Embryonic facial prominence (tissue), 1 donor: Measurements from ENCODE around the gene LRRC28.
"Not testable (repeated sequence)": the region's sequence is repeated elsewhere in the genome, so short reads cannot be mapped to it uniquely, and the experiment has no call there.

Source experiments
- DNase-seq: peaks from one replicate; pipeline ENCODE4 v3.0.0-alpha.2; 2016; ENCODE audit errors: extremely low spot score

Gene LRRC28

DNA sequence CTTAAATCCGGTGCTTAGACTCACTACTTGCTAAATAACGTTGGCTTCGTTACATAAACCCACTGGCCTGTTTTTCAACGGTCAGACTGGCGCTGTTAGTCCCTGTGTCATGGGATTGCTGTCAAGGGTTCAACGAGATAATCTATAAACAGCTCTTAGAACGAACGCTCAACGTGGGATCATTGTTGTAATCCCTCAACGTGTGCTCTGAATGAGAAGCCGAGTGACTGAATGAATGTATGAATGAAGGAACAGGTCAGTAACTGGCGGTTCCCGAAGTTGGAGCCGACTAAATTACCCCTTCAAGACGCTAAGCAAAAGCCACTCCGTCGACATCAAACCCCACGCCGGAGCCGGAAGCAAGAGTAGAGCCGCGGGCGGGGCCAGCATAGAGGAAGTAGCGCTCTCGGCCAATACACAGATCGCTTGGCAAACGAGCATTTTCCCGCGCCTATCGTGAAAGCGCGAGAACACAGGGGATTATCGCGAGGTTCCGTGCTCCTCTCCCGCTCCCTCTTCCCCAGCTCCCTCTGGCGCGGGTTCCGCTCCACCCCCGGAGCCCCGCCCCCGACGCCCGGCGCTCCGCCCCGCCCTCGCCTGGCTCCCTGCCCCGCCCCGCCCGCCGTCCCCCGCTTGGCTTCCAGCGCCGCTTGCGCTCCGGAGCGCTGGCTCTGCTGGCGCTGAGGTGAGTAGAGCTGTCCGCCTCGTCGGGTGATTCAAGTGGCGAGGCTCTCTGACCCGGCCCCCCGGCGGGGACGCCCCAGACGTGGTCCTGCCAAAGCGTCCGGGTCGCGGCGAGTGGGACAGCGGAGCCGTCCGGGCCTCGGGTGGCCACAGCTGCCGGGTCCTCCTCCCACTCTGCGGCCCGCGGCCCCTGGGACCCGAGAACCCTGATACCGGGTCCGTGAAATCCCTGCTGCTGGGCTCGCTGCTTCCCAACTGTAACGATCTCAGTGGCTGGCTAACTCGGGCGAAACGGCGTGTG, at the start of gene LRRC28:
LRRC28 (plus strand) TSS at position 625 of the 985 bp plus-strand sequence. CDS start 4,477 bp downstream, outside the sequence.
- peak; percentile 99 for DNase-seq

DNA sequence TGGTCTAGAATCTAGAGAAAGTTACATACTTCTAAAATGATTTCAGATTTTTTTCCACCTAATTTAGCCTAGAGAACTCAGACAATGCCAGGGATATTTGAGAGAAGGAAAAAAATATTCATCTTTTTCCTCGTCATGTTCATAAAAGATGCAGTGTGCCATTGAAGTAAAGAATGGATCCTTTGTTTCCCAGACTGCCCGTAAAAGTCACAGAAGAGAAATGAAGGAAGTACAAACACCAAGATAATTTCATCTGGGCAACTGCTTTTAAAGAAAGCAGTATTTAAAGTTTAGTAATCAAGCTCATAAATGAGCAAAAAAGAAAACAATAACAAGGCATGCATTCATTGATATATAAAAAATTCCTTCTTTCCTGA, 49.1 kb upstream of the LRRC28 start:
- no peak for DNase-seq

DNA sequence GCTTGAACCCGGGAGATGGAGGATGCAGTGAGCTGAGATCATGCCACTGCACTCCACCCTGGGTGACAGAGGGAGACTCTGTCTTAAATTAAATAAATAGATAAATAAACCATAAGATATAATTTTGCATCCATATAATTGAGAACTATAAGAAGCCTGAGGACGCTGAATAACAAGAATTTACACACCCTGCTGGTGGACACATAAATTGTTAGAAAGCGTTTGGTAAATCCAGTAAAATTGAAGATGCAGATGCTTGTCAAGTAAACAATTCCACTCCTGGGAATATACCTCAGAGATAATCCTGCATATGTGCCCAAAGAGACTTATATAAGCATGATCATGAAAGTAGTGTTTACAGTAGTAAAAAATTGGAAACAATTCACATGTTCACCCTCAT, 43.6 kb upstream of the LRRC28 start:
- no peak for DNase-seq

DNA sequence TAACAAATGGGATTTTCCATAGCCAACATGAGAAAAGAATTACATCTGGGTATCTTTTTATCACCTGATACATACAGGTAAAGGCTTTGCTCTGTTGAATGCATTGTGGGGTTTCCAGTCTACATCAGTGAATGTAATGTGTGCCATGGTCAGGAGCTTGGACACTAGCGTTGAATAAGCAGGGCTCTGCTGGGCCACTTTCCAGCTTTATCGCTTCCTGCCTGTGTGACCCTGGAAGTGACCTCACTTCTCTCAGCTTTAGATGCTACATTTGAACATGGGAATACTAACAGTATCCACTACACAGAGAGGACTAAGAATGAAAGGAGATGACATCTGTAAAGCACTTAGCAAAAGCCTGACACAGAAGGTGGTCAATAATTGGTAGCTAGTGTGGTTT, 42.0 kb upstream of the LRRC28 start:
- no peak for DNase-seq

DNA sequence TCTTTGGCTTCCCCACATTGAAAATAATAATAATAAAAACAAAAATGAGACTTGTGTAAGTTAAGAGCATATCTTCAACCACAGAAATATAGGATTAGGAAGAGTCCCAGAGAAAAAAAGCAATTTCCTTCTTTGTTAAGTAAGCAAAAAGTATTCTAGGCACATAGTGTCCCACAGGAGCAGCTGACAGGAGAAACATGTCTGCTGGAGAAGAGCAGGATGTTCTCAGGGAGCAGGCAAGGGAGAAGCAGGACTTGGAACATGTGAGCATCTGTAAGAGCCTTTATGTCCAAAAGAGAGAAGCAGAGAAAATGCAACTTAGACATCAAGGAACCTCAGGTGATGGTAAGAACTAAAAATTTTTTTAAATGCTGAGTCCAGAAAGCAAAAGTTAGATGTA, 40.9 kb upstream of the LRRC28 start:
- no peak for DNase-seq

DNA sequence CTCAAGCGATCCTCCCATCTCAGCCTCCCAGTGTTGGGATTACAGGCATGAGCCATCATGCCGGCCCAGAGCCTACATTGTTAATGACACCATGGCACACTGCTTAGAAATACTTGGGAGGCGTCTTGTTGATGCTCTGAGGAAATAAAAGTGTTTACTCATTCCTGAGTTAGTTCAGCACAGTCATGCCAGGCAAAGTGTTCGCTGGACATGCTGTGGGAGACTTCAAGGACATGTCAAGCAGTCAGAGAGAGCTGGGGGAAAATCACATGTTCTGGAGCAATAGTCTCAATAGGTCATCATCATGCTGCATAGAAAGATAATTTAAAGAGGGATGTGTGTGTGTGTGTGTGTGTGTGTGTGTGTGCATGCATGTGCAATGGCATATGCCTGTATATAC, 39.4 kb upstream of the LRRC28 start:
- no peak for DNase-seq

DNA sequence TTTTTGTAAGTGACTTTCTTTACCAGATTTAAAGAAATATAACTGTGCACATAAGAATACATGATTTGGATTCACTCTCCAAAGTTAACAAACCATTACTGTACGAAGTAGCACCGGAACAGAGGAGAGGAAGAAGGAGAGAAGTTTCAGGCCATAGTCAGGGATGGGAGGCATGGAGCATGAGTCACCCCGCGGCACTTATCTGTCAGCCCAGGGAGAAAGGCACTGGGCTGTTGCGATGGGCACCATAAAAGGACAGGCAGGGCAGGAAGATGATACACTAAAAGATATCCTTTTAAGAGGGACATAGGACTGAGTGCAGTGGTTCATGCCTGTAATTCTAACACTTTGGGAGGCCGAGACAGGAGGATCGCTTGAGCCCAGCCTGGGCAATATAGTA, 38.9 kb upstream of the LRRC28 start:
- DNase-seq = no peak

DNA sequence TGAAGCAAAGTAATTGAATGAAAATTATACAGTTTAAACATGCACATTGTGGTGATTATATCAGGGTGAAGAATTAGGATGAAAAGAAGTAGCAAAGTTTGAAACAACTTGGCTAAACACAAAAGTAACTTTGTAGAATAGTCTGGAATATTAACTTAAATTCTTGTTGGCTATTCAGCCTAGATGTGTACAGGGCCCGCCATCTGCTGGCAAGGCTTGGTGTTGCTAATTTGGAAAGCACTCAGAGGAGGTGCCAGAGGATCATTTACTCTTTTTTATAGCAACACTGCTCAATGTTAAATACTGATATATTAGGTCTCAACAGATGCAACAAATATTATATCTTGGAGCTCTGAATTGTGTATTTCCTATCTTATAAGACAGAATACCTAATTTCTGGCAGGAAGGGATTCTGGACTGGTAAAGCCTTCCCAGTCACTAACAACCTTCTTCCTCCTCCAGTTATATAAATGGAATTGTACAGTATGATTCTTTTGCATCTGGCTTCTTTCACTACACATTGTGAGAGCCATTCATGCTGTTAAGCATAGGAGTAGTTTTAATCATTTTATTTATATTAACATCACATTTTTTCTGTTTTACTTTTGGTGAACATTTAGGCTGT, 38.0 kb upstream of the LRRC28 start:
- peak; percentile 50 for DNase-seq

DNA sequence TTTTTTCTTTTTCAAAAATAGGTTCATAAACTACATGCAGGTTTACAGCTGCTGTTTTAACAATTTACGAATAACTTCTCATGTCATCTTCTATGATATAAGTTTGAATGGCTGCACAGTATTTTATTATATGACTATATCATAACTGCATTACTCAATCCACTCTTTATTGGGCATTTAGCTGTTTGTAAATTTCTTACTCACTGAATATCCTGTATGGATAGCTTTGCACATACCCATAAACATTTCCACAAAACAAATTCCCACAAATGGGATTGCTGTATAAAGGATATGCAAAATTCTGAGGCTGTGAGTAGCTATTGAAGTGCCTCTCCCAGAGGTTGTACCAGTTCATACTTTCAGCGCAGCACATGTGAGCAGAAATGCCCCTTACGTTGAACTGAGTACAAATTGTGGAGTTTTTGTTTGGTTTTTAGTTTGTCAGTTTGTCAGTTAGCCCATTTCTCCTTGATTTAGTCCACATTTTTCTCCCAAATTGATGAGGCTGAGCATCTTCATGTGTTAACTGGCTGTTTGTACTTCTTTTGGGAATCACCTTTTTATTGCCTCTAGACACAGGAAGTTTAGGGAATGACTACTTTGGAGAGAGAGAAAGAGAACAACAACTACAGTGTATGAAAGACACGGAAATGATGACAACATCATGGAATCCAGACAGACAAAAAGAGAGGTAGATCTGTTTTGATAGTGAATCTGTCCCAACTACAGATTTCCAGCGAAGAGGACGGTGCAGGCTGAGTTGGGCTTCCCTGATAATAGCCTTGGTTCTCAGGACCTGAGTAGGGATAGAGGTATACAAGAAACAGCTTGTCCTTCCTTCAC, 26.7 kb upstream of the LRRC28 start:
- no peak for DNase-seq

DNA sequence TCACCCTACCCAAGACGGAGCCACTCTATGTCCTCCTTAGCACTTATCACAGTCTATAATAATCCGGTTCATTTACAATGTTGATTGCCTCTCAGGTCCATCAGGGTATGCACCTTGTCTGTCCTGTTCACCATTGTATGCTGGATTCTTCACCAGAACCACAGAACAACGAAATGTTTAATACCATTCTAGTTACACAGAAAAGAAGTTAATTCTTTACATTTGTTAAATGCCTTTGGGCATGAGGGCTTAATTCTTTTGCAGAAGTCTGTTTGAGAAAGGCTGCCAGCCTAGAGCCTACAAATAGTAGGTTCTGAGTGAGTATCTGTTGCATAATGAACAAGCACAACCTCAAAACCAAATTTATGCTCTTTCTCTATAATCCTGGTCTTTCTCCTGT, 24.5 kb upstream of the LRRC28 start:
- no peak for DNase-seq

DNA sequence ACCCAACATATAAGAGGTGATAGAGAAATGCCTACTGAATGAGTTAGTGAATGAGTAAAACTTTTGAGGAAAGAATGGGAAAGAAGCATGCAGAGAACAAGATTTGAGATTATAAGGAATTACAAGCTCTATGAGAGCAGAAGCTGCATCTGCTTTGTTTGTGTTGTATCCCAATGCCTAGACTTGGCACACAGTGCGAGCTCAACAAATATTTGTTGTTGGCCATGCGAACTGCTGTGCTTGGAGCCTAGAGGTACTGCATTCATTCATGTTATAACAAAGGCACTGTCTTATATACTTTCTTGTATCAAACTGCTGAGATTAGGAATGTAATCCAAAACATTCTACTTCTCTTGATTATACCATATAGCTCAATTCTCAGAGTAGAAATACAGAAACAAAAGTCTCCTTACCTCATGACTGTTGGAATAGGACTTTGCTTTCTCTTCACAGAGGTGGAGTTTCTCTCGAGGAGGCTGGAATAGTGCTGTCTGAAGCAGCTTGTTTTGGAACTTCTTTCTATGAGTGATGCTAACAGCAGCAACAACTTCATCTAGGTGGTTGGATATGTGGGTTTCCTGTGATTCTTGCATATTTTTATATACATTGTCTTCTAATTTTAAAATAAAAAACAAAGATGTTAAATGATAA, 23.0 kb upstream of the LRRC28 start:
- no peak for DNase-seq

DNA sequence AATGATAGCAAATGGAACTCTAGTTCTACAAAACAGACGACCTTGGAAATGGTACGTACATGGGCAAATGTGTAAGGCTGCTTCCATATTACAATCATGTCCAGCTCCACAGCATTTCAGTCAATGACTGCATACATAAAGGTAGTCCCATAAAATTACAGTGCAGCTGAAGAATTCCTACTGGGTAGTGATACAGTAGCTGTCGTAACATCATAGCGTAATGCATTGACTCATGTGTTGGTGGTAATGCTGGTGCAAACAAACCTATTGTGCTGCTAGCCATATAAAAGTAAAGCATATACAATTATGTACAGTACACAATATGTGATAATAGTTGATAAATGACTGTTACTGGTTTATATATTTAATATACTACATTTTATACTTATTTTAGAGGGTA, 20.4 kb upstream of the LRRC28 start:
- DNase-seq = no peak

DNA sequence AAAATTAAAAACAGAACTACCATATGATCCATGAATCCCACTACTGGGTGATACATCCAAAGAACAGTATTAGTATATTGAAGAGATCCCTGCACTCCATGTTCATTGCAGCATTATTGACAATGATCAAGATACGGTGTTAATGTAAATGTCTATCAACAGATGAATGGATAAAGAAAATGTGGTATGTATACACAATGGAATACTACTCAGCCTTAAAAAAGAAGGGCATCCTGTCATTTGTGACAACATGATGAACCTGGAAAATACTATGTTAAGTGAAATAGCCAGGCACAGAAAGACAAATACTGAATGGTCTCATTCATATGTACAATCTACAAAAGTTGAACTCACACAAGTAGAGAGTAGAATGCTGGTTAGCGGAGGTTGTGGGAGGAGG, 18.5 kb upstream of the LRRC28 start:
- DNase-seq = no peak

DNA sequence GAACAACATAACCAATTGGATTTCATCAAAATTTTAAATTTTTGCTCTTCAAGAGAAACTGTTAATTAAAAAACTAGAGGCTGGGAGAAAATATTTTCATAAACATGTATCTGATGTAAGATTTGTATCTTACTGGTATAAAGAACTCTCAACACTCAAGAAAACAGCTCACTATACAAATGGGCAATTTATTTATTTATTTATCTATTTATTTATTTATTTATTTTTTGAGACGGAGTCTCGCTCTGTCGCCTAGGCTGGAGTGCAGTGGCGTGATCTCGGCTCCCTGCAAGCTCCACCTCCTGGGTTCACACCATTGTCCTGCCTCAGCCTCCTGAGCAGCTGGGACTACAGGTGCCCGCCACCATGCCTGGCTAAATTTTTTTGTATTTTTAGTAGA, 17.1 kb upstream of the LRRC28 start:
- not testable (repeated sequence) for DNase-seq

DNA sequence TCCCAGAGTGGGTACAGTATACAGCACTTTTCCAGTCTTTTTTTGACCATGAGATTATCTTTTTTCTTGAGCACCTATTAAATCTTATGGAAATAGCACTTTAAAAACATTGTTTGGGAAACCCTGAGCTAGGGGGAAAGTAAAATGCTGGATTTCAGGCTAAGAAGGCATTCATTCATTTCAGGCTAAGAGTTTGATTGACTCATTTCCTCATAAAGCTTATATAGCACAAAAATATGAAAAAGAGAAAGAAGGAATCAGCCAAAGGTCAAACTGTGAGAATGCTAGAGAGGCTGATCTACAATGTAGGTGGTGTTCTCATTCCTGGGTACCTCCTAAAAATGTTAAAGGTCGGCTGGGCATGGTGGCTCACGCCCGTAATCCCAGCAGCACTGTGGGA, 12.4 kb upstream of the LRRC28 start:
- DNase-seq = no peak

DNA sequence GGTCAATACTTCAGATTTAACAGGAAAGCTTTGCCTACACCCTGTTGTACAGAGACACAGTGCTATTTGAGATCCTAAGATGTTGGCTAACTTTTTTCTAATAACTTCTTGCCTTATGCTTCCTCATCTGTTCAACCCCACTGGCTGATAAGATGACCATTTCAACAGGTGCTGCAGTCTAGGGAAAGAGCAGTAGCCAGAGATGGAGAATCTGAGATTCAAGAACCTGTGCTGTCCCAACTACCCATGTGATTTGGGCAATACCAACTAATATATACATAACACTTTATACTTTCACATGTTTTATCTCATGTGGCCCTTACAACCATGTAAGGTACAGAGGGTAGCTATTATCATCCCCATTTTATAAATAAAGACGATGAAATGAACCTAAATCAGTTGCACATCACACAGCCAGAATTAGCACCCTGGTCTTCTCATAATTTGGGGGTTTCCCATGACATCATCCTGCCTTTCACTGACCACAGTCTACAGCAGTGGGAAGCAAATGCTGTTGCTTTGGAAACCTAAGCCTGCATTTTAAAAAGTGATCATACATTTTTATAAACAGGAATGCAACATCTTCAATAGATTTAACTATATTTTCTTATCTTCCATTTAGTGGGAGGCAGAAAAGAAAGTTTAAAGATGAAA, 11.6 kb upstream of the LRRC28 start:
- DNase-seq = no peak

DNA sequence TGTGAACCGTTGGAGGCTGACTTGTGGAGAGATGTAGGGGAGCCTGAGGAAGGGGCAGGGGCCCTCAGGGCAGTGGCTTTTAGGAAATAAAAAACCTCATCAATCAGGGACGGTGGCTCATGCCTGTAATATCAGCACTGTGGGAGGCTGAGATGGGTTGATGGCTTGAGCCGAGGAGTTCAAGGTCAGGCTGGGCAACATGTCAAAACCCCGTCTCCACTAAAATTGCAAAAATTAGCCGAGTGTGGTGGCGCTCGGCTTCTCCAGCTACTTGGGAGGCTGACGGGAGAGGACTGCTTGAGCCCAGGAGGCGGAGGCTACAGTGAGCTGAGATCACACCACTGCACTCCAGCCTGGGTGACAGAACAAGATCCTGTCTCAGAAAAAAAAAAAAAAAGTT, 9.5 kb upstream of the LRRC28 start:
- no peak for DNase-seq

DNA sequence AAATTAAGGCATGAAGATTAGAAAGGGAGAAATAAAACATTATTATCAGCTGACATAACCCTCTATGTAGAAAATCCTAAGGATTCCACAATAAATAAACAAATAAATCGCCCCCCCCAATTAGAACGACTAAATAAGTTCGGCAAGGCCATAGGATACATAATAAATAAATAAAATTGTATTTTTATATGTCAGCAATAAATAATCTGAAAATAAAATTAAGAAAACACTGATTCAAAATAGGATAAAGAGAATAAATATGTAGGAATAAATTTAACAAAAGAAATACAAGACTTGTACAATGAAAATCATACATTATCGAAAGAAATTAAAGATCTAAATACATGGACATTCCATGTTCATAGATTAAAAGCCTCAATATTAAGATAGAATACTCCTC, 7.0 kb upstream of the LRRC28 start:
- no peak for DNase-seq

DNA sequence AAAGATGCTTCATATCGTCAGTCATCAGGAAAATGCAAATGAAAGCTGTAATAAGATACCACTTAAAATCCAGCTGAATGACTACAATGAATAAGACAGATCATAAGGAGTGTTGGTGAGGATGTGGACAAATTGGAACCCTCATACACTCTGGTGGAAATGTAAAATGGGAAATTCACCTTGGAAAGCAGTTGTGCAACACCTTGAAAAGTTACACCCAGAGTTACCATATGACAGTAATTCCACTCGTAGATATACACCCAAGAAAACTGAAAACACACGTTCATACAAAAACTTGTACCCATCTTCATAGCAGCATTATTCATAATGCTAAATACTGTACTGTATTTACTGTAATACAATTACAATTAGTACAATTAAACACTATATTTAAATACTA, 4.2 kb upstream of the LRRC28 start:
- DNase-seq = no peak

DNA sequence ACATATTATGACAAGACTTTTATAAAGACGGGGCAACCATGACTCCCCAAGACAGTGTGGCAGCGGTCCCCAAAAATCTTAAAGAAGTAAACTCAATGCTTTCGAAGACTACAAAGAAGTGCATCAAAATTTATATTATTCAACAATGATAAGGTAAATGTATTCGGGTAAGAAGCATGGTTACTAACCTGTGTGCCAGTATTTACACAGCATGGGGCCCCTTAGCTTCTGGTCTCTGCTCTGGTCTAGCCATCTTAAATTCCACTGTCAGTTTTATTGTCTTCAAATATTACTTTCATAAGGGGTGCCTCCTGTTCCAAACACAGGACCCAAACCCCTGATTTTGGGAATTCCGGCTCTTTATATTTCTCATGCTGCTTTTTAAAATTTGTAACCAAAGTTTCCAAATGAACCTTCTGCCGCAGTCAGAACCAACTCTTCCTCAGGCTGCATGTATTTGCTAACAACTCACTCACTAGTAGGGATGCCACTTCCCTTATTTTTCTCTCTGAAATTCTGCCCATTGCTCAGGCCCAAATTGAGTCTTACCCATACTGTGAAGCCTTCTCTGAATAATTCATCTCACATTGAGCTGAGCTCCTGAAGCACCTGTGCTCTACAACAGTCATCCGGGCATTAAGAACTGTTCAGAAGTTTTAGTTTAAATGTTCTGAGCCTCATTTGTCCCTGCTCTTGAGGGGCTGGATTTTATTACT, 3.1 kb upstream of the LRRC28 start:
- DNase-seq = no peak
